HG02970 (cell line): ENCODE measurements around the gene C8B.

Experiments
- ATAC-seq: cut with Tn5 transposase; IDR thresholded peaks from one replicate; pipeline ENCODE4 v1.9.1; 2021; ENCODE audit warnings: mild to moderate bottlenecking, moderate library complexity, moderate number of reproducible peaks; ENCODE audit not compliant: unreplicated experiment, low FRiP score

Gene C8B

DNA sequence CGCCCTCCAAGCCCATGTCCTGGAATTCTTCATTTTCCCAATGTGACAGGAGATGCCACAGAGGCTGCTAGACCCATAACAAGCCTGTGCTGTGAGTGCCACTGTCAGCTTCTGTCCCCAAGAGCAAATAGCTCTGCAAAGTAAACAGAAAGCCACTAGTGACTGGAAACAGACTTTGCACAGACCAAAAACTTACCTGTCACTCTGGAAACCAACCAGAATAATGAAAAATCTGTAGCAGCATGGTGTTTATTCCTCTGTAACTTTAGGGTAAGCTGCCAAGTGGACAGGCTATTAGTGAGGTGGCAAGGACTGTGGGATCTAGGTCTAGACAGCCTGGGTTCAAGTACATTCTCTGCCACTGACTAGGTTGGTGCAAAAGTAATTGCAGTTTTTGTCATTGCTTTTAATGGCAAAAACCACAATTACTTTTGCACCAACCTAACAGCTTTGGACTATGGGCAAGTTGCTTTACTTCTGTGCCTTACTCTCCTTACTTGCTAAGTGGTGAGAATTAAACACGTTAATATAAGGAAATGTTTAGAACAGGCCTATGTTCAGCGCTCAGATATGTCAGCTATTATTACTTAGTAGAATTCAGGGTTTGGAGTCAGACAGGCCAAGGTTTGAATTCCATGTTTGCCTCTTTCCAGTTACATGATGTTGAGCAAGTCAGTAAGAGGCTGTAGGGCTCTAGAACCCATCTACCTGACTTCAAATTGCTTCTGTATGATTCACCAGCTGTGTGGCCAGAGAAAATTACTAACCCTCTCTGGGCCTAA is at the start of gene C8B:
Gene C8B, minus strand, starts transcription at position 100 of the 782 bp plus-strand sequence. Its CDS starts 67 bp downstream, at position 33.
- ATAC-seq = no peak

- no peak for ATAC-seq
Observed at GRCh38 chr1:57015071-57015470, 49.3 kb upstream of the C8B start.

- no peak for ATAC-seq
Observed at GRCh38 chr1:57013522-57013921, 47.7 kb upstream of the C8B start.

- no peak for ATAC-seq
Observed at GRCh38 chr1:57012315-57012714, 46.5 kb upstream of the C8B start.

- ATAC-seq = no peak
Observed at GRCh38 chr1:57010511-57010910, 44.7 kb upstream of the C8B start.

DNA sequence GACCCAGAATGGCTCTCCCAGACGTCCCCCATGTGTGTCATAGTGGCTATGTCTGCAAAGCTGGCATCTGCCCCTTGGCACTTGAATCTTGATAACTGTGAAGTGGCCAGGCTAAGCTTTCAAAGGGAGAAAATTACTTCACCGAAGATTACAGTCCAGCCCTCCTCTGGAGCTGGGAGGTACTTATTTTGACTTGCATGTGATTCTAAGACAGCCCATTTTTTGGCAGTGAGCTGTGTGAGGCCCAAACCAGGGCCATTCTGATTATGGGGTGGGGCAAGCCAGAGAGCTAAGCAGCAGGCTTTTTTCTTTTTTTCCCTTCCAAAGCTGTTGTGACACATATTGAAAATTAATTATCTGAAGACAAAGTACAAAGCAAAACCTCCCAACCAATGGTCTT is 42.1 kb upstream of the C8B start:
- no peak for ATAC-seq

GRCh38 chr1:57007472-57007871 is 41.7 kb upstream of the C8B start:
- ATAC-seq = no peak

- ATAC-seq = no peak
Observed at GRCh38 chr1:57003398-57004139, 37.8 kb upstream of the C8B start.

DNA sequence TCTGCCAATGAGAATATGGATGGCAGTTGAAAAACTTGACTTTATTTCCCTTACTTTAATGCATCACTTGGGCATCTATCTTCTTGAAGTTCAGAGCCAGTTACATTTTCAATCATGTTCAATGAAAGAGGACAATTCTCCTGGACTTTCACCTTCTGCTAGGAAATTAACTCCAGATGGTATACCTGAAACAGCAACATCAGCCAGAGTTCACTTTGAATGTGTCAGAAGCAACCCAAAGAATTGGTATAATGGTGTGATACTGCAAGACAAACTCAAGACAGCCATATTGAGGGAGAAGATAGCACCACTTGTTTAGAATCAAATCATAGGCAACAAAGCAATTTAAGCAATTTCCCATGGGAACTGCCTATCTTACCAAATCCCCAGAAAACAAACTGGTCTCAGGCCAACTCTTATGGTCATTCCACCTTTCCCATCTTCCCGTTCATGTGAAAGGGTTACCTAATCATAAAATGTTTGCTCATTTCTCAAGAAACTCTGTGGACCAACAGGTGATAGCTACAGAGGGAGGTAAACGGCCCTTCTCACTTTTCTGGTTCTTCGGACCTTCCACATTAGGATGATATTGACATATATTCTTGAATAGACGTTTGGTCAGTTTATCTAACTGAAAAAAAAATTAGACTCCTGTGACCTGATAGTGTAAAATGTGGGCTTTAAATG is 29.7 kb upstream of the C8B start:
- no peak for ATAC-seq

DNA sequence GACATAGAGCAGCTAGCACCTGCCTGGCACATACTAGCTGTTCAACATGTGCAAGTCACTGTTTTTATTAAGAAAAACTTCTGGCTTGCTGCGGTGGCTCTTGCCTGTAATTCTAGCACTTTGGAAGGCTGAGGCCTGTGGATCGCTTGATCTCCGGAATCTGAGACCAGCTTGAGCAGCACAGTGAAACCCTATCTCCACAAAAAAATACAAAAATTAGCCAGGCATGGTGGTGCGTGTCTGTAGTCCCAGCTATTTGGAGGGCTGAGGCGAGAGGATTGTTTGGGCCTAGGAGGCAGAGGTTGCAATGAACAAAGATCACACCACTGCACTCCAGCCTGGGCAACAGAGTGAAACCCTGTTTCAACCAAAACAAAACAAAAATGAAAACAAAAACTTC is 27.7 kb upstream of the C8B start:
- ATAC-seq = no peak

DNA sequence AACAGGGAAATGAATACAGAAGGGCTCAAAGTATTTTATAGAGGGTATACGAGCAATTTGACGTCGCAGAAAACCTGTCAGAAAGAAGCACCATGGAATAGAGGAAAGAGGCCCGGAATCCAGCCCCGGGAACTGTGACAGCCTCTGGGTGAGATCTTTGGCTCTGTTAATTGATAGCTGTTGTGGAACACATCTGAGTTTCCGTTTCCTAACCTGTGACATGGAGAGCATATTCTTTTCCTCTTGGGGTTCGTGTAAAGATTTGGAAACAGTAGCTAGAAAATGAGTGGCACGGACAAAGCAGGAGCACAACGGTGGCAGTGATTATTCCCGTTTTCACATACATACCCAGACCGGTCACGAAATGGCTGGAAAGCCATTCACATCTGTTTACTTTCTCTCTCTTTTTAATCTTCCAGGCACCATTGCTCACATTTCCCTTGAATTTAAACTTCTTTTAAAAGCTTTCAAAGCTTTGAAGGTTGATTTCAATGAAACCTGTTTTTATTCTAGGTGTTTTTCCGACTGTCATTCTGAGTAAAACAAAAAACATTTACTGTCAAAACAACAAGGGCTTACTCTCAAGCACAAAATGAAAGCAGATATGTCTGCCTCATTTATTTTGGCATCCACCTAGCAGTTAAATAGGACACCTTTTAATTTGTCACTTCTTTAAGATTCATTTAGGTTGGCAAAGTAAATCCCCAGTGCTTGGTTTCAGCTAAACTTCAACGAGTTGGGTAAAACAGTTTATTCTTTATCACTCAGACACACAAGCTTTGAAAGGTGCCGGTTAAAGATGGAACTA is 26.7 kb upstream of the C8B start:
- no peak for ATAC-seq

DNA sequence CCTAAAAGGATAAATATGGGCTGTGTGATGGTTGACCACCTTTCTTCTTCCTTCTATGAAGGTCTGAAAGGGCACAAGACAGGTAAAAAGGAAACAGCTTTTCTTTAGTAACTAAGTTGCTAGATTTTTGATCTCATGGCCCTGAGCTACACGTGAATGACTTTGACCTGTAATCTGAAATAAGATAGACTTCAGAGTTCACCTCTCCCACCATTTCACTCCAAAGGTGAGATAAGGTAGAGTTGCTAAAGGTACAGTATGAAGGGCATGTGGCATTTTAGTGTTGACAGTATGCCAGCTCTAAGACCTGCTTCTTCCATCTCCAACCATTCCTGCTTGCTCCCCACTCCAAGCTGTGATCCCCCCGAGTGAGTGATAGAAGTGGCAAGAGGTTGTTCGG is 25.8 kb upstream of the C8B start:
- ATAC-seq = no peak

GRCh38 chr1:56986397-56986796 is 20.6 kb upstream of the C8B start:
- no peak for ATAC-seq

- ATAC-seq = no peak
Observed at GRCh38 chr1:56985857-56986256, 20.0 kb upstream of the C8B start.

GRCh38 chr1:56983484-56983883 is 17.7 kb upstream of the C8B start:
- ATAC-seq = no peak

DNA sequence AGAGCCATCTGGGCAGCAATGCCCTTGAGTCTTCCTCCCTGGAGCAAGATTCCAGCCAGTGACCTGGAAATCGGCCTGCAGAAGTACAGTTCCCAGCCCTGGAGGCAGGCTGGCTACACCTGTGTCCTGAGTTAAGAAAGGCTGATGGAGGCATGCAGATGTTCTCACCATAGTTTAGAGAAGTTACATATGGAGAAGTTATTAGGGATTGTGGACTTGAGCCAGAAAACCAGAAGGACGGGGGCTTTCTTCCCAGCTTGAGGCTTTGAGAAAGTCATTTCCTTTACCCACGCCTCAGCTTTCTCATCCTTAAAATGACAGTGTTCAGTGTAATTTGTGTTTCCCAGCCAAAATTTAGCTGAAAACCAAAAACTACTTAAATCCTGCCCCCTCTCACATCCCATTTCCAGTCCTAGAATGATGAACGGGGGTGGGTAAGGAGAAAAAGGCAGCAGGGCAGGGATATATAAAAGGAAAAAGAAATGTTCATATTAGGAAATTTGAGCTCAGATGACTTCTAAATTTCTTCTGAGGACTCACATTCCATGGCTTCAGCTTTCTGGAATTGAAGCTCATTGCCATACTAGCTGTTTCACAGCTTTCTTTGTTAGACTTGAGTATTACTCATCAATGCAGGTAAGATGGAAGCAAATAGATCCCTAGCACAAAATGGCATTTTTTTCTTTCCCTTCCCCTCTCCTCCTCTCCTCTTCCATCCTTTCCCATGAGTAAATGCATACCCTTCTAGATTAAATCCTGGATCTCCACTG is 14.4 kb upstream of the C8B start:
- ATAC-seq = no peak

- no peak for ATAC-seq
Observed at GRCh38 chr1:56978819-56979218, 13.0 kb upstream of the C8B start.

DNA sequence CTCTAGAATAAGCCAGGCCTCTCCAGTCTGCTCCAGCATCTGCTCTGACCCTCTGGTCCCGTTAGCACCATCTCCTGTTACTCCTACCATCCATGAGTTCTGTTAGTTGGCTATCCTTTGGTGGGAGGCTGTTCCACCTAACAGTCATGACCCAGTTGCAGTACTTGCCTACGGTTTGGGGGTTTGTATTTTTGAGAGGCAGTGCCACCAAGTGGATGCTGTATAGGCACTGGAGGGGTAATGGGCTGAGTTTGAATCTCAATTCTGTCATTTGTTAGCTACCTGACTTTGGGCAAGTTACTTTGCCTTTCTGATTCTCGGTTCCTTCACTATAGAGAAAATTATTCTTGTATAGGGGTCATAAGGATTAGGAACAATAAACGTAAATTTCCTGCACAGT is 12.1 kb upstream of the C8B start:
- ATAC-seq = no peak

DNA sequence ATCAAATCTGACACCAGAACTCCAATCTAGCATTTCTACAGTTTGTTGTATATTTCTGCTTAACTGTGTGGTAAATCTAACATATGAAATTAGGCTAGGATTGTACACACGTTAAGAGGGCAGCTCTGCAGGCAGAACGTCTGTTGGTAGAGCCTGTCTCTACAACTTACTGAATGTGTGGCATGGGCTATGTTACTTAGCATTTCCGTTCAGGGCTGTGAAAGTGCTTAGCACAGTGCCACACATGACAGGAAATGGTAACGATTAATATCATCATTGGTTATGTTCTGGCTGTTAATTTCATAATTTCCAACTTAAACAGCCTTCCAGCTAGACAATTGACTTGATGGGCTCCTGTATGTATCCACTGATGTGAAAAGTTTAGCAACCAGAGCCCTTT is 9.6 kb upstream of the C8B start:
- ATAC-seq = no peak
